ENCODE results near the gene TMEM238L.

The TMEM238L gene

DNA sequence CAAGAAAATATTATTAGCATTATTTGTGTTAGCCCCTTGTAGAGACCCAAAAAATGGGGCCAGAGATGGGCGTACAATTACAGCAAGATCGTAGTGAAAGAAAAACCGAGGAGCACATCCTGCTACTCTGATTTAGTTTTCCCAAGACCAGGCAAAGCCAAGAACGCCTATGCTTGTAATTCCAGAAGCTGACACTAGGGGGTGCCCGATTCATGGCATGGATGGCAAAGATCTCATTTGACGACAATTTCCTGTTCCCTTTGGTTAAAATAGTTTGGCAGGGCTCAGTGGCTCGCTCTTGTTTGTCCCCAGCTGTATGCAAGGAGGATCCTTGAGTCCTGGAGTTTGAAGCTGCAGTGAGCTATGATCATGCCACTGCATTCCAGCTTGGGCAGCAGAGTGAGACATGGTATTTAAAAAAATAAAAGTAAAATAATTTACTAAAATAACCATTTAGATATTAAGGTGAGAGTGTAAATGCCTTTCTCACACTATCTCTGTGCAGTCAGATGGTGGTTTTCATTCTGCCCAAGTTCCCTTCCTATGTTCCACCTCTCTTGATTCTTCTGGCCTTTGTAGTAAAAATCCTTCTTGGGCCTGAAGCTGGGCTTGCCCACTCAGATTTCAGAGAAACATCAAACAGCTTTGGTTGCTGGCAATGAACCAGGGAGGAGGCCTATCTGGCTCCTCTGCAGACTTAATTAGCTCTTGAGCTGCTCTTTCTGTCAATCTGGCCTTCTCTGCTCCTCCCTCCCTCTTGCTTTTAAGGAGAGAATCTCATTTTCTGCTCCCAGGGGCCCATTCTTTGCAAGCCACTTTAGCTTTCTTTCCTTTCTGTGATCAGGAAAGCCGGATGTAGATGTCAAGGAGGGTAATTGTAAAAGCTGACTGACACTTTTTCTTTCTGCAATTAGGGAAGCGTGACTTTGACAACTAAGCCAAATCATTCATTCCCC, 31.2 kb downstream of the TMEM238L start:
- DNase-seq, result peak; percentile 4

DNA sequence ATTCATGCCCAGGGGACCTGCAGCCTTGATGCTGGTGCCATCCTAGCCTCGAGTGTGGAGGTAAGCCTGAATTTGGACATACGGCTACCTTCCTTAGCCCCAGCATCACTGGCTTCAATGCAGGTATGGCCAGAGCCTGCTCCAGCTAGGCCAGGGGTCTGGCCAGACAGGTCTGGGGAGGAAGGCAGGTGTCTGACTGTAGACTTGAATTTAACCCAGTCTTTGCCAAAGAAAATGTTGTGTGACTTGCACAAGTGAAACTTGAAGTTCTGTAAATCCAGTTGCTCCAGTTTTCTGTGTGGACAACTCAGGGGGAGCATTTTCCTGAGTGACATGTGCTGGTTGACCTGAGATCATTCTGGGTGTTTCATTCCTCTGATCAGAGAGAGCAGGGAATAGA, 32.8 kb downstream of the TMEM238L start:
- DNase-seq, result no peak

DNA sequence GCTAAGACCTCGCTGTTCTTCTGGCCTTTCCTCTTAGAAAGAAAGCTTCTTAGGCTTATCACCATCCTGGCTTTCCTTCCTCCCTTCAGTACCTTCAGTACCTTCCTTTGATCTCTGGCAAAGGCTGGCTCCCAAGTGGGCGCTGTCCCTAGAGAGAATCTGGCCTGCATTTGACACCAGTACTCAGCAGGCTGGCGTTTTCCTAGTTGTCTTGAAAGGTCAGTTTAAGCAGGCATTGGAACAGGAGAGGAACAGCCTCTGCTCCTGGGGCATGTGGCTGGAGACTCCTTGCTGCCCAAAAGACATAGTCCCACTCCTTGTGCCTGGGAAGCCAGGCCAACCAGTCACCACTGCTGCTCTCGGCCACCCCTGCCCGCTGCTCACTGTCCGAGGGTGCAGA, 34.1 kb downstream of the TMEM238L start:
- no peak for DNase-seq

DNA sequence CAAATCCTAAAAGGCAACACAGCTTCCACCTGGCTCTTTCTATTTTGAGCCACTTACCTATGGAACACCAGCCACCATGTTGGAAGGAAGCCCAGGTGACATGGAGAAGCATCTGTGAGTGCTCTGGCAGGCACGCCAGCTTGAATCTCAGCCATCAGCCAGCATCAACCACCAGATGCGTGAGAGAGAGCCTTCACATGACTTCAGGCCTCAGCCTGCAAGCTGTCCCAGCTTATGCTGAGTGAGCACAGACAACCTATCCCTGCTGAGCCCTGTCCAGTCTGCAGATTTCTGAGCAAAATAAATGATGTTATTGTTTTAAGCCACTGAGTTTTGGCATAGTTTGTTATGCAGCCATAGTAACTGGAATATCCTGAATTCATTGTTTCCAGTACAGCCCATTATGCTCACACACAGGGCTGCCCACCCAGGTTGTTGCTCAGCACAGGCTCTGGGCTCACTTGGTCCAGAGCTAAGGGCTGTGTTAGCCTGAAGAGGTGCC, 35.1 kb downstream of the TMEM238L start:
- no peak for DNase-seq

DNA sequence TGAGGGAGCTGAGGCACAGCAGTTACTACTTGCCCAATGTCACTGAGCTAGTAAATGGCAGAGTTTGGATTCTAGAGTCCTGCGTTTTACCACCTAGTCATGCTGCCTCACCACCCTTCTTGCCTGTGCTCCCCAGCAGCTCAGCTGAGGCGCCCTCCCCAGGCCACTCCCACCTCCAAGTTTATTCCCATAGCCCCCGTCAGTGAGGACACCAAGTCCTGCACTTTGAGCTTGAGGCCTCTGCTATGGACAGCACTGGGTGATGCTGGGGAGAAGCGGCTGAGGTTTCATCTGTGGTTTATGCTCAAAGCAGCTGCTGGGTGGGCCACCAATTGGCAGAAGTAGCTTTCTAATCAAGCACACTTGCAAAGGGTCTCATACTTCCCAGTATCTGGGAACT, 36.7 kb downstream of the TMEM238L start:
- no peak for DNase-seq

DNA sequence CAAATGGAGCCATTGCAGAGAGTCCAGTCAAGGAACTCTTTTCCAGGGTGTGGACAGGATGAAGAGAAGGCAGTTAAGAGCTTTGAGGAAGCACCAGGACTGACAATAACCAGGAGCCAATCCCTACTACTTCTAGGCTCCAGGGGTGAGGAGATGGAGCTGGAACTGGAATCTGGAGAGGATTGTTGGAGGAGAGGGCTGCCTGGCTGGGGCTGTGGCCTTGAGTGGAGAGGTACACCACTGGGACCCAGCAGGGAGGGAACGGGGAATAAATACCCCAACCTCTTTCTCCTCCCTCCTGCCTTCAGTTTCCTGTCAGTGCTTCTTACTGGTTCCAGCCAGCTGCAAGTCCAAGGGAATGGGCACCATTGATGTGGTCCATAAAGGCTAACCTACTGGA, 41.9 kb downstream of the TMEM238L start:
- DNase-seq, result no peak

DNA sequence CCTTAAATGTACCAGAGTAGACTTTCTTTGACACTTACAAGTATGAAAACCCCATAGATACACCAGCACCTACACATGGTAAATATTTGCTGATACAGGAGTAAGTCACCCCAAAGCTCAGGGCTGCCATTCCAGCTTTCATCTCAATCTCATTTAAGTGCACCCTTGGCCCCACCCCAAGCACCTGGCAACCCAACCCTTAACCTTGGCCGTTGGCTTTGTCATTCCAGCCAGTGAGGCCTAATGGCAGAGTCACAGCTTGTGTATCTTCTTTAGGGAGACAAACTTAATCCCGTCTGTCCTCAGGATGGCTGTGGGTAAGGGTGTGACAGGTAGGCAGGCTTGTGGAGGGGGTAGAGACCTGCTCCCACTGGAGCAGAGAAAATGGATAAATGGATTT, 42.6 kb downstream of the TMEM238L start:
- DNase-seq, result no peak

DNA sequence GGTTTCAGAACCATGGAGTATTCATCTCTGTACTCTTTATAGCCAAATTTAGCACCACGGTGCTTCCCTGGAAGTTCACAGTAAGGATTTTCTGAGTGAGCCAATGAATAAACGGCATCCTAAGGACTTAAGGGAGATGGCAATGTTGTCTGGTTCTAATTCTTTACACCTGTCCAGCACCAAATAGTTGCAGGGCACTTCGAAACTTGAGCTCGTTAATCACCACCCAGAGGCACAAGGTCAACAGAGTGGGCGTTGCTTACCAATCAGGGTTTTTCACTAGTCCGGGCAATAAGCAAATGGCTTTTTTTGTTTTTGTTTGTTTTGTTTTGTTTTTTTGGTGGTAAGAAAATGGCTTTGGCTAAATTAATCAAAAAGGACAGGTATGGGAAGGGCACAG, 45.8 kb downstream of the TMEM238L start:
- DNase-seq, result no peak

DNA sequence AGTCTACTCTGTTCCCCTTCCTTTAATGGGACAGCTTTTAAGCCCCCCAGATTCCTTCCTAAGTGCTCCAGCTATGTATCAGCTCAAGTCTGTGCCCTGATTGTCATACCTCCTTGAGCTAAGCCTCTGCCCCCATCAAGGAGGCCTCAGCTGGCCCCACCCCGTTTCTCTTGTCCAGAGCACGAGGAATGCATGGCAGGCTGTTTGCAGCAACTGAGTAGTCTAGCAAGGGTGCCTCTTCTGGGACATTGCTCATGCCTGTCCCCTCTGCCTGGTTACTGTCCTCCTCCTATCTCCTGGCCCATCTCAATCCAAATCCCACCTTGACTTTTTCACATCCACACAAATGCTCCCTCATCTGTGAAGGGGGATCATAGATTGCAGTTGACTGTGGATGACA, 46.3 kb downstream of the TMEM238L start:
- DNase-seq, result no peak

DNA sequence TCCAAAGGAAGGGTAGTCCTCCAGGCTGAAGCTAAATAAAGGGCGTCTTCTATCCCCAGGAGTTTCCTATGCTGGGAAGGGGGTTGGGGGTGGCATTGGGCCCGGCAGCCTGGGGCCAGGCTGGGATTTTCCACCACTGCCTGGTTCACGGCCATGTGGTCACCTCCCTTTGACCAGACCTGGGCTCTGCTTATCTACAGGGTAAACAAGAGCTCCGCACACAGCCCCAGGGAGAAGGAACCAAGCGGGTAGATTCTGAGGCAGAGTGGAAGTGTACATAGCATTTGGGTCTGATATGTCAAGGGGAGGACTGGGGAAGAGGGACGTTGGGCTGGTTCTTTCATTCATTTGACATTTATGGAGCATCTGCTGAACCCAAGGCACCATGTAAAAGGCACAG, 46.8 kb downstream of the TMEM238L start:
- DNase-seq, result no peak

DNA sequence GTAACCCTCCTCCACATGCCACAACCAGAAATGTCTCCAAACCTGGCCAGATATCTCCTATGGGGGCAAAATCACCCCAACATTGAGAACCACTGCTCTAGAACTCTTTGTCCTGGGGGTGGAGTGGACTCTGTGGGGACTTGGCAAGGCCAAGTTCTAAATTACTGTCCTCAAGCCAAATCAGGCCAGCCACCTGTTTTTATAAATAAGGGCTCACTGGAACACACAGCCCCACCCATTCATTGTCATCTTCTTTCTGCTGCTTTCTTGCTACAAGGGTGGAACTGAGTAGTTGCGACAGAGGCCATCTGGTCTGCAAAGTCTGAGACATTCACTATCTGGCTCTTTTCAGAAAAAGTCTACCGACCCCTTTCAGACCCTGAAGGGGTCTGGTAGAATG, 47.3 kb downstream of the TMEM238L start:
- DNase-seq, result no peak

DNA sequence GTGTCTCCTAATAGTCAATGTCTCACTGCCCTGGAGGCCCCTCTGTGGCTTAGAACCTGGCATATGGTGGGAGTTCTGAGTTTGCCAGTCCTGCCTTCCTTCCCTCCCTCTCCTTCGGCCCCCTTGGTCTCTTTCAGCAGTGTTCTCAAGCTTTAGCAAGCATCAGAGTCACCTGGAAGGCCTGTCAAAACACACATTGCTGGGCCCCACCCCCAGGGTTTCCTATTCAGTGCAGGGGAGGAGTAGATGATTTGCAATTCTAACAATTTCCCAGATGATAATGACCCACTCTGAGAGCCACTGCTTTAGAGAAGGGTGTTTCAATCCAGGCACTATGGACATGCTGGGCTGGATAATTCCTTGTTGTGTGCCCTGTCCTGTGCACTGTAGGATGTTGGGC, 47.7 kb downstream of the TMEM238L start:
- no peak for DNase-seq

DNA sequence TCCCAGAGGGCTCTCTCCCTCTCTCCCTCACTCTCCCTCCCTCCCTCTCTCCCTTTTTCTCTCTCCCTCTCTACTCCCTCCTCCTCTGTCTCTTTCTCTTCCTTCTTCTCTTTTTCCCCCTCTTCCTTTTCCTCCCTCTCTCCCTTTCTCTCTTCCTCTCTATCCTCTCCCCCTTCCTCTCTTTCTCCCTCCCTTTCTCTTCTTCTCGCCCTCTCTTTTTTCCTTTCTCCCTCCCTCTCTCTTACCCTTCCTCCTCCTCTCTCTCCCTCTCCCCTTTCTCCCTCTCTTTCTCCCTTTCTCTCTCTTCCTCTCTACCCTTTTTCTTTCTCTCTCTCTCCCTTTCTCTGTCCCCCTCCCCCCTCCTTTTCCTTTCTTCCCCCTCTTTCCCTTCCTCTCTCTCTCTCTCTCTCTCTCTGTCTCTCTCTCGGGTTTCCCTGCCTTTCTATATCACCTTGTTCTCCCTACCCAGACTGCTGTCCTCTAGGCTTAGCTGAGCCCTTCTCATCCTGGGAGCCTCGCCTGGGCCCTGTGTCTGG, 48.2 kb downstream of the TMEM238L start:
- DNase-seq, result no peak

DNA sequence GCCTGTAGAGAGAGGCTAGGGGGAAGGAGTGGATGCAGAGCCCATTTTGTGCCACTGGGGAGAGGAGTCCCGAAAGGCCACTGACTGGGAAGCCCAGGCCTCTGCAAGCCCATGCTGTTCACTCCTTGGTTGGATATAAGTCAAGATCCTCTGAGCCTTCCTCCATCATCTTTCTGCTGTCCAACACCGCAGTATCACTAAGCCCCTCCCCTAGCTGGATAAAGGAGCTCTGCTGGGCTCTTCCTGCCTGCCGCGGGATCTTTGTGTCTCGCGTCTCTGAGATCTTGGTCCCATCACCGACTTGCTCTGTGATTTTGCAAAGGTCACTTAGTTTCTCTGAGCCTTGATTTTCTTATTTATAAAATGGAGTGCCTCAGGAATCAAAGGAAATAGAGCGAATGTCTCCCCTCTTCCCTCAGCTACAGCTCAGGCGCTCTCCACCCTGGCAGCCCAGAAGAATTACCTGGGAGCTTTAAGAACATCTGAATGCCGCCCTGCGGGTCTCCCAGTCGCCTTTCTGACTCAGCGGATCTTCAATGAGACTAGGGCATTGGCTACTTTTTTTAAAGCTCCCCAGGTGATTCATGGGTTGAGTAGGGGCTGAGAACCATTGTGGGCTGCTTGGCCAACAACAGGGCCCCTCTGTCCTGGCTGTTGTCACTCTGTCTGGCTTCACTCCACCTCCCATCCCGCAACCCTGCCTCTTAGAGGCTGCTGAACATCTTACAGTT, 48.9 kb downstream of the TMEM238L start:
- DNase-seq, result no peak

DNA sequence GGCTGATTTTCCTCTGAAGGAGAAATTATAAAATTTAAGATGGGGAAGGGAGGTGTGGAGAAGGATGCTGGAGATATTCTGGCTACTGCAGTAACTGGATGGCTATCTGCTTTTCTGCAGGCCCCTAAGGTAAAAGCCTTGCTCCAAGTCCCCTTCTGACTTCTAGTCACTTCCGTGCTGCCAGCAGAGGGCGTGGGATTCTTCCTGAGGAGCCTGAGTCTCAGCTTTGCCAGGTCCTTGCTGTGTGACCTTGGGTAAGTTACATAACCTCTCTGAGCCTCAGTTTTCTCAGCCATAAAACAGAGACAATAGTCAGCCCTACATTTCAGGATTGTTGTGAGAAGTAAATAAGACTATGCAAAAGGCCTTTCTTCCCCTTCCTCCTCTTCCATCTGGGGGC, 49.8 kb downstream of the TMEM238L start:
- DNase-seq, result no peak

DNA sequence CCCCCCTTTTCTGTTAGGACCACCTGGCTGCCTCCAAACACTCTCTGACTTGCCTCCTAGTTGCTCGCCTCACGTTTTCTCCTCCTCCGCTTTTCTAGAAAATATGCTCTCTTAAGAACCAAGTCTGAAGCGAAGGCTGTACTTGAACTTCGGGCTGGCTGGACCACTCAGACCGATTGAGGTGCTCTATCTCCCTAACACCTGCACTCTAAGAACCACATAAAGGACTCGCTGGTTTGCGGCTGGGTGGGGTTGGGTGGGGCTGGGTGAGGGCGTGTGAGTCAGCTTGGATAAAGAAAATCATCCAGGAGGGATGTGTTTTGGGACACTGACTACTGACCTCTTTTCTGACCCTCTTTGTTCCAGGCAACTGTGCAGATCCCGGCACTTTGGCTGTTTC, 51.2 kb downstream of the TMEM238L start:
- DNase-seq, result no peak

DNA sequence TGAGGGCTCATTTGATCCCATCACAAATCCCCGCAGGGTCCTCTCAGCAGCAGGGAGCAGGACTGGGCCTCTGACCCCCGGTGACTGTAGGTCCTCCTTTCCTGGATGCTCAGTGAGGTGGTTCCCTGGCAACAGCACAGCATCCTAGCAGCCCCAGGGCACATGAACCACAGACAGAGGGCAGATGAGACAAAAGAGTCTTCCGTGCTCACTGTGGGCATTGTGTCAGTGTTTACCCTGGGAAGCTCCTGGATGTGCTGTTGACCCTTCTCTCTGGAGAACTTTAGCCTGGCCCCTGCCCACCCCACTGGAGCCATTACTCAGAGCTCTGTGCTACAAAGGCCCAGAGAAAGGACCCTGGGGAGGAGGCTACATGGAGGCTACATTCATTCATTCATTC, 52.3 kb downstream of the TMEM238L start:
- no peak for DNase-seq

DNA sequence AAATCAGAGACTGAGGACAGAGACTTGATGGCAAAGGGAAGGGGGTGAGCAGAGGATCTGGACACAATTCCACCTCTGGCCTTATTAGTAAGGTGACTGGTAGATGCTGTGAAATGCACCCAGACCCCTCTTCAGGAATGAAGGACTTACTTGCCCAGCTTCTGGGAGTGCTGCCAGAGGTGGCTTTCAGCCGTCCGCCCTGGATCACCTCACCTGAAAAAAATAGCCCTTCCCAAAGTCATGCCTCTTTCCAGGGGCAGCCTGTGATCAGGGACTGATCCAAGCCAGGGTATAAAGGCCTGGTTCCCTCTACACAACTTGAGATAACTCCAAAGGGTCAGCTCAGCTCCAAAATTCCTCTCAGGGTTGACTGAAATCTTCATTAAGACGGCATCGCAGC, 53.7 kb downstream of the TMEM238L start:
- DNase-seq, result no peak

DNA sequence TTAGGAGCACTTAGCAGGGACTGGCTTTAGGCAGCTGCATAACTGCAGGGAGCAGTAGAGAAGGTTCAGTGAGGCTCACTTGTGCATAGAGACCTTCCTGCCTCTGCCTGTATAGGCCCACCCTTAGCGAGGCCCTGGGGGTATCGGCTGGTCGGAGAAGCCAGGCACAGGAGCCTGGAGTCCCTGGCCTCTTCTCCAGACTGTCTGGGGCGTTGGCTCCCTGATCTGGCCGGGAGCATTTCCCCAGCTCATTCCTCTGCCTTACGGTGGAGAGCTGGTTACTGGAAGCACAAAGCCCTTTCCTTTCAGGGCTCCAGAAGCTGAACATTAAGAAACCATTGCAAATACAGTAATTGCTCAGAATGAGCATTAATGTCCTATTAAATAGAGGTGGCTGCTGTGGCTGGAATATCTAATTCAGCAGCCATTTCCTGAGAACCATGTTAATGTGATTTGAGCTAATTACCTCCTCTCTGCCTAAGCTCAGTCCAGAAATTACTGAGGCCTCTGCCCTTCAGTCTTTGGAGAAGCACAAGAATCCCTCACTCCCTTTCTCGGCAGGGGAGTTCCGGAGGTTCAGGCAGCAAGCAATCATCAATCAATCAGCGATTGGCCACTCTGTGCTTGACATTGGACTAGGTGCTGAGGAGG, 55.2 kb downstream of the TMEM238L start:
- DNase-seq, result no peak

DNA sequence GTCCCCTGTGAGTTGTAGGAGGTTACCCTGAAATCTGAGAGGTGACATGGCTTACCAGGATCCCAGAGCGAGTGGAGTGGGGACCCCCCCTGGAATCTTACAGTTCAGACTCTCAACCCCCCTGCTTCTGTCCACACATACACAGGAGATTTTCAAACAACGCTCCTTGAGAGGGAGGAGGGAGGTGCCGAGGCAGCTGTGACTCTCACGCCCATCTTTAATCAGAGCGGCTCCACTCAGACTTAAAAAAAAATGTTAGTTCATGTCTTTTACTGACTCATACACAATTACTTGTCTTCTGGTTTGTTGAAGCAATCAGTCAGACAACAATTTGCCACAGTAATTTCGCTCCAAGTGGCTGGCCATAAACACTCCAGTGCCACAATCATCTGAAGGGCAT, 58.7 kb downstream of the TMEM238L start:
- DNase-seq, result no peak

Measured in NCI-H524 treated with DMSO at 0.1 percent for 48 hours (cell line).